ENCODE data around the gene ZNF629. TPM values are rescaled to one million over a fixed set of nuclear protein-coding genes. Genes with fewer than 3 reads are reported as not detected.

Gene ZNF629
- total RNA-seq, 4 donors from 2014 or later = 12.3 to 16.5 (median 14.5) TPM

DNA sequence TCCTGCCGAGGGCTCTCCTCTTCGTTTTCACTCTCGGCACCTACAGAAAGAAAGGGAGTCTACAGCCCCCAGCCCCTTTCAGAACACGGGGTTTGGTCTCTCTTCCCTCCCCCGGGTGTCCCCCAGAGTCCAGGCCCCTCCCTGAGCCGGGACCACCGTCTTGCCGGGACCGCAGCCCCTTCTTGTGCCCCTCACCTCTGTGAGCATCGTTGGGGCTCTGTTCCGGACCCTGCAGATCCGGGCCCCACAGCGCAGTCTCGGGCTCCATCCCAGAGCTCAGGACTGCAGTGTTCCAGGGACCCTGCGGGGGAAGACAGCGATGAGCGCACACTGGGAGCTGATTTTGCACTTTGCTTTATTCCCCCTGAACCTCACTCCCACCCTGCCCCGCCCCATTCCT lies 2.8 kb downstream of the ZNF629 start:
- ATAC-seq = no peak
- peaks cover 0 to 34% (median 10%) of the 10 kb centered on the region in 3 donors for H3K4me1 ChIP-seq
- no peak overlapping the region for H3K27ac ChIP-seq
- H3K27me3 ChIP-seq = no peaks in the 10 kb centered on the region
- TF ChIP-seq, protein P1, sequence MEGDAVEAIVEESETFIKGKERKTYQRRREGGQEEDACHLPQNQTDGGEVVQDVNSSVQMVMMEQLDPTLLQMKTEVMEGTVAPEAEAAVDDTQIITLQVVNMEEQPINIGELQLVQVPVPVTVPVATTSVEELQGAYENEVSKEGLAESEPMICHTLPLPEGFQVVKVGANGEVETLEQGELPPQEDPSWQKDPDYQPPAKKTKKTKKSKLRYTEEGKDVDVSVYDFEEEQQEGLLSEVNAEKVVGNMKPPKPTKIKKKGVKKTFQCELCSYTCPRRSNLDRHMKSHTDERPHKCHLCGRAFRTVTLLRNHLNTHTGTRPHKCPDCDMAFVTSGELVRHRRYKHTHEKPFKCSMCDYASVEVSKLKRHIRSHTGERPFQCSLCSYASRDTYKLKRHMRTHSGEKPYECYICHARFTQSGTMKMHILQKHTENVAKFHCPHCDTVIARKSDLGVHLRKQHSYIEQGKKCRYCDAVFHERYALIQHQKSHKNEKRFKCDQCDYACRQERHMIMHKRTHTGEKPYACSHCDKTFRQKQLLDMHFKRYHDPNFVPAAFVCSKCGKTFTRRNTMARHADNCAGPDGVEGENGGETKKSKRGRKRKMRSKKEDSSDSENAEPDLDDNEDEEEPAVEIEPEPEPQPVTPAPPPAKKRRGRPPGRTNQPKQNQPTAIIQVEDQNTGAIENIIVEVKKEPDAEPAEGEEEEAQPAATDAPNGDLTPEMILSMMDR (IDR thresholded peaks at IDR 0.05) = no peak
- no peak for TF ChIP-seq EP300 (IDR thresholded peaks at IDR 0.05)
- TF ChIP-seq POLR2AphosphoS5 (IDR thresholded peaks at IDR 0.05) = no peak
- TF ChIP-seq POLR2A (IDR thresholded peaks at IDR 0.05) = no peak
- peaks cover 0 to 46% of the 10 kb centered on the region in 2 donors for H3K36me3 ChIP-seq
- H3K4me3 ChIP-seq = no peak overlapping the region
- H3K9me3 ChIP-seq = no peaks in the 10 kb centered on the region
- WGBS, 2 donors (ENCODE audit: low coverage in 1 of 2) = 77 to 90% methylated on average over 6 of the region's 18 CpGs

DNA sequence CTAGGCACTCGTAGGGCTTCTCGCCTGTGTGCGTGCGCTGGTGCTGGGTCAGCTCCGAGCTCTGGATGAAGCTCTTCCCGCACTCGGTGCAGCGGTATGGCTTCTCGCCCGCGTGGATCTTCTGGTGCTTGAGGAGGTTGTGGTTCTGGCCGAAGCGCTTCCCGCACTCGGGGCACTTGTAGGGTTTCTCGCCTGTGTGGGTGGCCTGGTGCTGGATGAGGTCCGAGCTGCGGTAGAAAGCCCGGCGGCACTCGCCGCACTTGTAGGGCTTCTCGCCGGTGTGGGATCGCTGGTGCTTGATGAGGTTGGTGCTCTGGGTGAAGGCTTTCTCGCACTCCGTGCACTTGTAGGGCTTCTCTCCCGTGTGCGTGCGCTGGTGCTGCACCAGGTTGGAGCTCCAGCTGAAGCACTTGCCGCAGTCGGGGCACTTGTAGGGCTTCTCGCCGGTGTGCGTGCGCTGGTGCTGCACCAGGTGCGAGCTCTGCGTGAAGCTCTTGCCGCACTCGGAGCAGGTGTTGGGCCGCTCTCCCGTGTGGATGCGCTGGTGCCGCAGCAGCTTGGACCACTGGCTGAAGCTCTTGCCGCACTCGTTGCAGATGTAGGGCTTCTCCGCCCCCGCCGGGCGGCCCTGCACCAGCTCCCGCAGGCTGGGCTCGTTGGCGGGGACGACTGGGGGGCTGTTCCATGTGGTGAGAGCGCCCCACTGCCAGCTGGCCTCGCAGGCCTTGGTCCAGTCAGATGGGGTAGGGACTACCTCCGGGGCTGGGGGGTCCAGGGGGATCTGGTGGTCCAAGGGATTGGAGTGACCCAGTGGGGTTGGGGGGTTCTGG lies 3.5 kb downstream of the ZNF629 start:
- no peaks in the 10 kb centered on the region for H3K27me3 ChIP-seq
- no peak overlapping the region for H3K27ac ChIP-seq
- peaks cover 0 to 34% (median 10%) of the 10 kb centered on the region in 3 donors for H3K4me1 ChIP-seq
- TF ChIP-seq POLR2AphosphoS5 (IDR thresholded peaks at IDR 0.05) (no peak), EP300 (IDR thresholded peaks at IDR 0.05) (no peak), POLR2A (IDR thresholded peaks at IDR 0.05) (no peak)
- TF ChIP-seq, protein P1 (IDR thresholded peaks at IDR 0.05) = no peak
- 80% methylated on average over 1 of the region's 57 CpGs; no CpG with 5 or more reads in 1 of the 2 donors for WGBS, 2 donors (ENCODE audit: low coverage in 1 of 2)
- no peaks in the 10 kb centered on the region for H3K9me3 ChIP-seq
- H3K36me3 ChIP-seq = peaks cover 0 to 46% of the 10 kb centered on the region in 2 donors
- no peak for ATAC-seq
- no peak overlapping the region for H3K4me3 ChIP-seq

- peaks cover 0 to 34% (median 10%) of the 10 kb centered on the region in 3 donors for H3K4me1 ChIP-seq
- no peaks in the 10 kb centered on the region for H3K9me3 ChIP-seq
- no peaks in the 10 kb centered on the region for H3K27me3 ChIP-seq
- WGBS, 2 donors (ENCODE audit: low coverage in 1 of 2) = 90% methylated on average over 16 of the region's 63 CpGs; no CpG with 5 or more reads in 1 of the 2 donors
- TF ChIP-seq POLR2A (IDR thresholded peaks at IDR 0.05) (no peak), EP300 (IDR thresholded peaks at IDR 0.05) (no peak)
- TF ChIP-seq, protein P1 (IDR thresholded peaks at IDR 0.05) = no peak
- no peak overlapping the region for H3K27ac ChIP-seq
- H3K36me3 ChIP-seq = peaks cover 0 to 46% of the 10 kb centered on the region in 2 donors
- H3K4me3 ChIP-seq = no peak overlapping the region
- no peak for ATAC-seq
Observed at GRCh38 chr16:30782486-30783279, 4.3 kb downstream of the ZNF629 start.

DNA sequence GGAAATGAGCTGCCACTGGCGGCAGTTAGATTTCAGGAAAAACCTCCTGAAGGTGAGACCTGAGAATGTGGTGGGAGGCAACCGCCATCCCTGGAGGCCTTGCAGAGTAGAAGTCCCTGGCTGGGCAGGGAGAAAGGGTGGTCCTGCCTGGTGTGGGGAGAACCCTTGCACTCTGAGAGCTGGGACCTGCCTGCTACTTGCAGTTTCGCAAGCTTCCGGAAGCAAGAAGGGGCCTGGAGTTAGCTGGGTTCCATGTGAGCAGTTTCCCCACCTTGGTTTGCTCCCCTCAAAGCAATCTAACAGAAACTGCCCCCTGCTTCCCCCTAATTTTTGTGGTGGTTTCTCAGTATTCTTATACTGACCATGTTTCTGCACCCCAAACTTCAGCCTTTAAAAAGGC lies 6.5 kb downstream of the ZNF629 start:
- no peak overlapping the region for H3K4me3 ChIP-seq
- no peak for TF ChIP-seq POLR2AphosphoS5 (IDR thresholded peaks at IDR 0.05)
- no peak for TF ChIP-seq POLR2A (IDR thresholded peaks at IDR 0.05)
- TF ChIP-seq EP300 (IDR thresholded peaks at IDR 0.05) = no peak
- TF ChIP-seq, protein P1 (IDR thresholded peaks at IDR 0.05) = no peak
- peaks cover 0 to 36% (median 10%) of the 10 kb centered on the region in 3 donors for H3K4me1 ChIP-seq
- peaks cover 0 to 46% of the 10 kb centered on the region in 2 donors for H3K36me3 ChIP-seq
- 70% methylated on average over 4 of the region's 4 CpGs; no CpG with 5 or more reads in 1 of the 2 donors for WGBS, 2 donors (ENCODE audit: low coverage in 1 of 2)
- H3K27me3 ChIP-seq = no peaks in the 10 kb centered on the region
- no peaks in the 10 kb centered on the region for H3K9me3 ChIP-seq
- ATAC-seq = no peak
- H3K27ac ChIP-seq = no peak overlapping the region

Measured in gastroesophageal sphincter (tissue), 4 donors.